MG63 (cell line): ENCODE measurements around the gene KSR2. TPM values are rescaled to one million over a fixed set of nuclear protein-coding genes. Genes with fewer than 3 reads are reported as not detected.
"Not testable (repeated sequence)": the region's sequence is repeated elsewhere in the genome, so short reads cannot be mapped to it uniquely, and the experiment has no call there.

Source experiments
- DNase-seq: peaks from one replicate; pipeline ENCODE4 v3.0.0-alpha.2; 2020
- H3K27me3 ChIP-seq: fragments of 250-450 bp; sonication (Bioruptor Pico); 2 replicates; pipeline ENCODE4 v1.5.1; 2020; ENCODE audit warnings: mild to moderate bottlenecking, moderate library complexity
- H3K36me3 ChIP-seq: fragments of 250-450 bp; sonication (Bioruptor Pico); 2 replicates; pipeline ENCODE4 v1.5.1; 2020; ENCODE audit warnings: mild to moderate bottlenecking, moderate library complexity
- H3K4me3 ChIP-seq: fragments of 250-450 bp; sonication (Bioruptor Pico); 2 replicates; pipeline ENCODE4 v1.5.1; 2020; ENCODE audit warnings: mild to moderate bottlenecking, moderate library complexity
- H3K9me3 ChIP-seq: fragments of 250-450 bp; sonication (Bioruptor Pico); 2 replicates; pipeline ENCODE4 v1.5.1; 2020; ENCODE audit warnings: mild to moderate bottlenecking, moderate library complexity
- total RNA-seq: library from RNA; depleted of rRNA; stranded (reverse); fragments of >200 nt; shearing (Covaris generic); gene quantifications from 2 replicates; pipeline ENCODE4 v1.2.3, GENCODE V29; 2014; ENCODE audit warnings: low replicate concordance

Gene KSR2
- total RNA-seq, 1 experiment from 2014 or later = not detected

DNA sequence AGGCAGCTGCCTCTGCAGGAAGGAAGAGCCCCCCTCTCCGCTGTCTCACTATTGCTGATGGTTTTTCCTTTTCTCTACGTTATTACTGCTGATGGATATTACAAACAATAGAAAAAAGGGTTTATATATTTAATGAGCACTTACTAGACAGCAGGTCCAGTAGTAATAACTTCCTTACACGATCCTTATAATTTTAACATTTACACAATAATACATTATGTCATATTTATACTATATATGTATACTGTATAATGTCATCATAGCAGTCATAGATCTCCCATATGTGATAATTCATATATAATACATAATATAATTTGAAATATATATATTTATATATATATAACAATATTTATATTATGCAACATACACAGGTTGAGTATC, 92.4 kb downstream of the KSR2 start:
- H3K27me3 ChIP-seq = no peaks in the 10 kb centered on the region
- no peaks in the 10 kb centered on the region for H3K9me3 ChIP-seq
- H3K4me3 ChIP-seq = no peak overlapping the region
- no peak for DNase-seq
- no peaks in the 10 kb centered on the region for H3K36me3 ChIP-seq

DNA sequence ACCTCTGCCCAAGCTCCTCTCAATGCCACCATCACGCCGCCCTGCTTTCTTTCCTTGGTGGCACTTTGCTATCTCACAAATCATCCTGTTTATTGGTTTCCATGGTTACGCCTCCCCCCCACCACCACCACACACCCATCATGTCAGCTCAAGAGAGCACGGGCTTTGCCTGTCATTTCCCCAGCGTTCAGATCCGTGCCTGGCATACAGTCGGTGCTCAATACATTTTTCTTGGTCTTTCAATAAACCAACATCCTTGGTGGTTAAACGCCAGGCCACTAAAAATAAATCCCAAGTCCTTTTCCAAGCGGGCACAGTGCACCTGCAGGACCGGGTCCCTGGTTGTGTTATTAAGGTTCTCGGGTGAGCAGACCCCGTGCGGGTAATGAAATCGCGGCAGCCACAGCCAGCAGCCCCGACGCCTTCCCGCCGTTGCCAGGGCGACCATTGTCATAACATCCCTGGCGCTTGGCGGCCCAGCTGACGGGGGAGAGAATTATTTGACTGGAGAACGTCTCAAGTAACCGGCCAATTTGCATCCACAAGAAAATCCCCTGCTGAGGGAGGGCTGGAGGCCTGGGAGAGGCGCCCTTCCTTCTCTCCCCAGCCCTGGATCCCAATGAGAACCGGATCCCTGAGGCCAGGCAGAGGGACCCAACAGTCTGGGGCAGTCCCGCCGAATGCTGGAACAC, 92.9 kb downstream of the KSR2 start:
- Histone ChIP-seq H3K9me3 (no peaks in the 10 kb centered on the region), H3K4me3 (no peak overlapping the region), H3K27me3 (no peaks in the 10 kb centered on the region), H3K36me3 (no peaks in the 10 kb centered on the region)
- DNase-seq = no peak

DNA sequence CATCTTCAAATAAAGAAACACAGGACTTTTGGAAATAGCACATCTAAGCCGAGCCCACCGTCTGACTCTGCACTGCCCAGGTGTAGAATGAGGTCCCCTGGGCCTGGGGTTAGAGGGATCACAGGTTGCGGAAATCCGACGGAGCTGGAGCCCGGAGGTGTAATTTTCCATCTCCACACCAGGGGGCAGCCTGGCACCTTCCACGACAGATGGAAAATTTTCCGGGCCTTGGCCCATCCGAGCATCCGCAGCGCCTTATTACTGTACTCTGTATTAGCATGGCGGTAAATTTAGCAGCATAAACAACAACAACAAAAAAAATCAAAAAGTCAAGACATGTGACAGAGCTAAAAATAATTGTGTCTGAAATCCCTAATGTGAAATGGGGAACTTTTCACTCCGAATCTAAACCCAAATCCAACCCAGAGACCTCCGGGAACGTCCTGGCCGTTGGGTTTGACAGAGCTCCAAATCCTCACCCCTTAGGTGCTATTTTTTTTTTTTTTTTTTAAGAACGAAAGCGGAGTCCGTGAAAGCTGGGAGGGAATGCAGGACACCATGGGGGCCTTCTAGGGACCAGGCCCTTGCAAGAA, 93.9 kb downstream of the KSR2 start:
- no peaks in the 10 kb centered on the region for H3K9me3 ChIP-seq
- DNase-seq = peak; percentile 52

DNA sequence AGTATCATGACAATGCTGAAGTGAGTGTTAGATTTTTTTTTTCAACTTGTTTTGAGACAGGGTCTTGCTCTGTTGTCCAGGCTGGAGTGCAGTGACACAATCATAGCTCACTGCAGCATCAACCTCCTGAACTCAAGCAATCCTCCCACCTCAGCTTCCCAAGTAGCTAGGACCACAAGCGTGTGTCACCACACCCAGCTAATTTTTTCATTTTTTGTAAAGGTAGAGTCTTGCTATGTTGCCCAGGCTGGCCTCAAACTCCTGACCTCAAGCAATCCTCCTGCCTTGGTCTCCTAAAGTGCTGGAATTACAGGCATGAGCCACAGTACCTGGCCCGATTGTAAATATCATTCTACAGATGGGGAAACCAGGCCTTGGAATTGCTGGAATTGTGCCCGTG, 94.6 kb downstream of the KSR2 start:
- DNase-seq, H3K9me3 ChIP-seq, H3K36me3 ChIP-seq, H3K27me3 ChIP-seq, H3K4me3 ChIP-seq: not testable (repeated sequence)

More for the DNA sequence above, 93.9 kb downstream of the KSR2 start:
- Histone ChIP-seq H3K27me3 (no peaks in the 10 kb centered on the region), H3K36me3 (no peaks in the 10 kb centered on the region), H3K4me3 (no peak overlapping the region)

DNA sequence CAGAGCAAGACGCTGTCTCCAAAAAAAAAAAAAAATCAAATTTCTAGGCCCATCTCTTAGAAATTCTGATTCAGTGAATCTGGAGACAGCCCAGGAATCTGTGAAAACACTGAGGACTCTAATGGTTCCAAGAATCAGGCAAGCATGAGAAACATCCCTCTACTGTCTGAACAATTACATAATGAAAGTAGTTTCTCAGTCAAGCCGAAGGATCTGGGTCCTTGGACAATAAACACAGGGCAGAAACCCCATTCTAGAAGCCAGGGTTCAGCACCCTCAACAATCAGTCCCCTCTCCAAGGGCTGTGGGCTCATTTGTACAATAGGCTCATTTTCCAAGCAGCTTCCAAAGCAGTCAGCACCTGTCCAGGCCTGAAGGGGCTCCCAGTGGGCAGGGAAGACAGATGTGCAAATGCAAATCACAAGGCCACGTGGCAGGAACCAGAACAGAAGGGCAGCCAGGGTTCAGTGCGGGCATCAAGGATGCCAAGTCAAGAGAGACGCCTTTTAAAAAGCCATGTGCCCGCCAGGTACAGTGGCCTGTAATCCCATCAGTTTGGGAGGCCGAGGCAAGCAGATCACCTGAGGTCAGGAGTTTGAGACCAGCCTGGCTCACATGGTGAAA, 96.1 kb downstream of the KSR2 start:
- Histone ChIP-seq H3K36me3 (no peaks in the 10 kb centered on the region), H3K9me3 (no peaks in the 10 kb centered on the region), H3K27me3 (no peaks in the 10 kb centered on the region), H3K4me3 (no peak overlapping the region)
- DNase-seq = no peak

DNA sequence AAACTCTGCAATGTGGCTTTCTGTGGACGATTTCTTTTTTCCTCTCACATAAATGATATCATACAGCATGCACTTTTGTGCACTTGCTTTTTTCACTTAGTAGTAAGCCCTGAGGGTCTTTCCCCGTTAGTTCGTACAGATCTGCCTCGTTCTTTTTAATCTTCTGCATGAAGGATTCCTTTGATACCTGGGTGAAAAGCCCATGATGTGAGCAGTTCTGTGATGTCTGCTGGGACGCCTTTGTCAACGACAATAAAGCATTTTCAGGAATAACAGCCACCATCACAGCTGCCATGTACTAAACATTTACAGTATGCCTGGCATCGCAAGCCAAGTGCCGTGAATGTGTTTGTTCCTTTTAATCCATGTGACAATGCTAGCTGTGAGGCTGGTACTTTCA, 99.2 kb downstream of the KSR2 start:
- Histone ChIP-seq H3K9me3 (no peaks in the 10 kb centered on the region), H3K4me3 (no peak overlapping the region), H3K27me3 (no peaks in the 10 kb centered on the region), H3K36me3 (no peaks in the 10 kb centered on the region)
- no peak for DNase-seq

DNA sequence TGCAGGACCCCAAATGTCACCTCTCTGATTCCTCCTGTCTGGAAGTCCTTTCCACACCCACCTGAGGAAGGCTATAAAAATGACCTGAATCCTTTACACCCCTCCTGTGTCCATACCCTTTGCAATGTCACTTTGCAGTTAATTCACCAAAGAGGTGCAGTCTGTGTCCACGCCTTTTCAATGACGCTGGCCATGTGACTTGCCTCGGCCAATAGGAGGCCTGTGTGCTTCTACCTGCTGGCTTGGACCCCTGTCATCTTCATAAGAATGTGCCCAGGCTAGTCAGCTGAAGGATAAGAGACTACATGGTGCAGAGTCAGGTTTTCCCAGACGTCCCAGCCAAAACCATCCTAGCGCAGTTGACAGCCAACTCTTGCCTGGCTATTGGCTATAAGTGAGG, 101.4 kb downstream of the KSR2 start:
- H3K27me3 ChIP-seq = no peaks in the 10 kb centered on the region
- H3K4me3 ChIP-seq = no peak overlapping the region
- H3K36me3 ChIP-seq = no peaks in the 10 kb centered on the region
- no peak for DNase-seq
- H3K9me3 ChIP-seq = no peaks in the 10 kb centered on the region

DNA sequence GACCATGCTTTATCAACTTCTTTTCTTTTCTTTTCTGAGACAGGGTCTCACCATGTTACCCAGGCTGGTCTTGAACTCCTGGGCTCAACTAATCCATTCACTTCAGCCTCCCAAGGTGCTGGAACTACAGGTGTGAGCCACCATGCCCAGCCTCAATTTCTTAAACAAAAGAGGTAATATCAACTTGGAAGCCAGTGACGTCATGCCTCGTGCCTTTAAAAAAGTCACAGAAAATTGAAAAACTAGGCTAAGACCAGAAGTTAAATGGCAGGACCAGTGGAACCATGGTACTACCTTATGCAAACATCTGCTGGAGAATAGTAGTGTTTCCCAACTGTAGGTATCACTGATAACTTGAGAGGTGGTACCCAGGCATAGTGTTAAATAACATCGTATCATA, 103.3 kb downstream of the KSR2 start:
- Histone ChIP-seq H3K4me3 (no peak overlapping the region), H3K36me3 (no peaks in the 10 kb centered on the region), H3K27me3 (no peaks in the 10 kb centered on the region), H3K9me3 (no peaks in the 10 kb centered on the region)
- no peak for DNase-seq

DNA sequence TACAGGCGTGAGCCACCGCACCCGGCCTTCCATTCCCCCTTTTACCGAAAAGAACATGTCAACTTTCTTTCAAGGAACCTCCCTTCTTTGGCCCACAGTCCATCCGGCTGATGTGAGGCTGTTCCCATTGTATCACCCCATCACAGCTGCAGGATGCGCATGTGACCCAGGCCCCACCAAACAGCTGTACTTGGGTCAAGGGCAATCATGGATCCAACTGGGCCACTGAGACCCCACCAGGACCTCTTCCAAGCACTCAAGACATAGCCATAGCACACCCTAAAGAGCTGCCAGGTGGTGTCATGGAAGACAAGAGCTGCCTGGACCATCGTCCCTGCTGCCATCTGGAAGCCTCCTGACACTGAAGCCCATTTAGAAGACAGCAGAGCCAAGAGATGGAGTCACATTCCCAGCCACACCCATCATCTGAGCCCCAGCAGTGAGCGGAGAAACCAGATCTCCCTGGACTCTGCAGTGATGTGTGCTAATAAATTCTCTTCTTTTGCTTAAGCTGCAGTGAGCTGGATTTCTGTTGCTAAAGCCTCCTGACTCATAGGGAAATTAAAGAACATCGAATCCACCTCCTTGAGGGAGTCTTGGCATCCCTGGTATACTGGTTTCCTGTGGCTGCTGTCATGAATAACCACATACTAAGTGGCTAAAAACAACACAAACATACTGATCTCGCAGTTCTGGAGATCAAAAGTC, 105.6 kb downstream of the KSR2 start:
- Histone ChIP-seq H3K9me3 (no peaks in the 10 kb centered on the region), H3K27me3 (no peaks in the 10 kb centered on the region), H3K36me3 (no peaks in the 10 kb centered on the region), H3K4me3 (no peak overlapping the region)
- peak; percentile 72 for DNase-seq

DNA sequence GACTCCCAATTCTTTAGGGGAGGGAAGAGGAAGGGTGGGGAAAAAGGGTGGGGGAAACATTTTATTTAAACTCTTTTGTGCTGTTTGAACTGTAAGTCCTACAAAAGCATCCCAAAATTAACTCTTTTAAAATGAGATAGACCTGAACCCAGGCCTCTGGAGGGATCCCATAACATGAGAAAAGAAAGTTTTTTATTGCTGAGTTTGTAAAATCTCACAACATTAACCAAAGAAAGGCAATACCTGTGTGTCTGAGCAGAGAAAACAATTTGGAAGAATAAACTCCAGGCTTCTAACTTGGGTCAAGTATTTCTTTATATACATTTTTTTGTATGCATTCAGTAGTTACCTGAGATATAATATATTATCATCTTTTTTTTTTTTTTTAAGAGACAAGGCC, 107.1 kb downstream of the KSR2 start:
- H3K9me3 ChIP-seq = no peaks in the 10 kb centered on the region
- no peaks in the 10 kb centered on the region for H3K36me3 ChIP-seq
- no peak overlapping the region for H3K4me3 ChIP-seq
- H3K27me3 ChIP-seq = 0 out of 2 replicates have a peak, but pooled peaks cover 3% of the 10 kb centered on the region
- no peak for DNase-seq

DNA sequence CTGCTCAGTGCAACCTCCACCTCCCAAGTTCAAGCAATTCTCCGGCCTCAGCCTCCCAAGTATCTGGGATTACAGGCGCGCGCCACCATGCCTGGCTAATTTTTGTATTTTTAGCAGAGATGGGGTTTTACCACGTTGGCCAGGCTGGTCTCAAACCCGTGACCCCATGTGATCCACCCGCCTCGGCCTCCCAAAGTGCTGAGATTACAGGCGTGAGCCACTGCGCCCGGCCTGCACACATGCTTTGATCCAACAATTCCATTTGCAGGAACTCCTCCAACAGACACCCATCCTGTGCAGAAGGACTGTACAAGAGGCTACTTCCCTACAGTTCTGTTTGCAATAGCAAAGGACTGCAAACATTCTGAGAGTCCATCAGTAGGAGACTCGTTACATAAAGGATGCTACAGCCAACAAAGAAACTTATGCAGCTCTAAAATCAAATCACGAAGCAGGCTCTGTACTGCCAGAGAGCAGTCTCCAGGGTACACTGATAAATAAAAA, 108.0 kb downstream of the KSR2 start:
- not testable (repeated sequence) for H3K27me3 ChIP-seq, H3K9me3 ChIP-seq, H3K36me3 ChIP-seq, DNase-seq, H3K4me3 ChIP-seq

DNA sequence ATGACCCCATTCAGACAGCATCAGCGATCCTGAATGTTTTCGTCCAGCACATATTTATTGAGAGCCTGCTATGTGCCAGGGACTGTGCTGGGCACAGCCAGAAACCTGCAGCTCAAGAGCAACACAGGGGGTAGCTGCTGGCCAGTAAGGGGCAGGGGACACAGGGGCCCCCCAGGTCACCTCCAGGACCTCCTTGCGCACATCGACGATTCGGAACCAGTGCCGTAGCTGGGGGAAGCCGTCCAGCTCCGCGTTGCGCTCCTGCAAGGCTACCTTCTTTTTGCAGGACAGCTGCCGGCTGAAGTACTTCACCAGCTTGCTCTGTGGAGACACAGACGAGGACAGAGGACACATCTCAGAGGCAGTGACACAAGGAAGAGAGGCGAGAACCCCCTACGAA, 108.7 kb downstream of the KSR2 start:
- Histone ChIP-seq H3K9me3 (no peaks in the 10 kb centered on the region), H3K36me3 (no peaks in the 10 kb centered on the region), H3K4me3 (no peak overlapping the region), H3K27me3 (0 out of 2 replicates have a peak, but pooled peaks cover 3% of the 10 kb centered on the region)
- no peak for DNase-seq

DNA sequence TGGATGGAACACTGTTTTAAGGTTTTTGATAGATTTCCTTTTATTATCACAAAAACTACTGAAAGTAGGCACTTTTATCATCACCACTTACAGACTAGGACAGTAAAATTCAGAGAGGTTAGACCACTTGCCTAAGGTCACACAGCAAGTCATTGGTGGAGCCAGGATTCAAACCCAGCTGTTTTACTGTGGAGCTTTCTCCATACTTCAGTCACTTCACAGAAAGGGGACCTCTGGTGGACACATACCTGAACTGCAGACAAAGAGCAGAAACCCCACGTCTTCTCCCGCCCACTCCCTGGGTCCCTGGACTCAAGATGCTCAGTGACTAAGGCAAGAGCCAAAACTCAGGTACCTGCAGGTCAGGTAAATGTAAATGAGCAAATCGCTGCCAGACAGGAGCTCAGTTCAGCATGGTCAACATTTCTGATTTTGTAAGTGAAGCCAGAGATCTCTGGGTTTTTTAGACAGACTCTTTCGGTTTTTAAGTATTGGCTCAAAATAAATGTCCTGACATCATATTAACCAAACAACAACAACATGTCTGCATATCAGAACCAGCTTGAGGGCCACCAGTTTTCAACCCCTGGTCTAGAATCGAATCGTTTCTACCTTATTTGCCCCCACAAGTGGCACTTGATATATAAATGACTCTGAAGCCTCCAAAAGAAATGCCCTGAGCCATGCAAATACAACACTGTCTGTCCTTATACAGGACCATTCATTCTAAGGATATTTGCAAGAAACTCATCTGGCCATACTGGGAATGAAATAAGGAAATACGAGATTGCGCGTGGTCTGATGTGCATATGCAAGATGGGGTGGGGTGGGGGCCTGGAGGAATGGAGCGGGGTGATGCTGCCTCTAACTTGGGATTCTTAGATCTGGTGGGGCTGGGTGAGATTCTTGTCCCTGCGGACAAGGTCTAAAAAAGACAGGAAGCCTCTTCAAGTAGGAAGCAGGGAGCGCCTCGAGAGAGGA, 110.9 kb downstream of the KSR2 start:
- H3K36me3 ChIP-seq = no peaks in the 10 kb centered on the region
- DNase-seq = peak; percentile 35
- H3K4me3 ChIP-seq = no peak overlapping the region
- no peaks in the 10 kb centered on the region for H3K9me3 ChIP-seq
- 0 out of 2 replicates have a peak, but pooled peaks cover 3% of the 10 kb centered on the region for H3K27me3 ChIP-seq

DNA sequence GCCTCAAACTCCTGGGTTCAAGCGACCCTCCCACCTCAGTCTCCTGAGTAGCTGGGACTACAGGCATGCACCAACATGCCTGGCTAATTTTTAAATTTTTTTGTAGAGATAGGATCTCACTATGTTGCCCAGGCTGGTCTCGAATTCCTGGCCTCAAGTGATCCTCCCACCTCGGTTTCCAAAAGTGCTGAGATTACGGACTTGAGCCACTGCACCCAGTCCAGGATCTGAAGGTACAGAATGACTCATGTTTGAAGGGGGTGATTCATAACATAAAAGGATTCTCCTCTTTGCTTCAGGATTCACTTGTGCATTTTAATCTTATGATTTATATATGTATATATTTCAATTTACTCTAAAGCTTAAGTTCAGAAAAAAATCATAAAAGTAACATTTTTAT, 111.7 kb downstream of the KSR2 start:
- H3K4me3 ChIP-seq, H3K27me3 ChIP-seq, H3K36me3 ChIP-seq, H3K9me3 ChIP-seq, DNase-seq: not testable (repeated sequence)

DNA sequence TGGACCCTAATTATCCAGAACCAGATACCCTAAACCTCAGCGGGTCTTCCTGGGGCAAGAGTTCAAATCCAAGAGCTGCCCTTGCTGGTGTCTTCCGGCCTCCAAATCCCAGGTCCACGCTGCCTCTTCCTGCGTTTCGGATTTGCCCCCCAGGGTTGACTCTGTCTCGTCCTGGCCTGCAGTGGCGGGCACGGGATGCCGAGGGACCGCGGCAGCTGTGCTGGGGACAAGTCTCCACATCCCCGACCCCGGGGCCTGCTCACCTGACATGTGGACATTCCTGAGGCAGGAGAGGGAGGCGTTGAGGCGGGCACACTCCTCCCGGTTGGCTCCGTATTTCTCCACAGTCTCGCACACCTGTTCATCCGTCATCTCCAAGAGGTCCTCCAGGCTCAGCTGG, 113.6 kb downstream of the KSR2 start:
- Histone ChIP-seq H3K4me3 (no peak overlapping the region), H3K9me3 (no peaks in the 10 kb centered on the region), H3K27me3 (0 out of 2 replicates have a peak, but pooled peaks cover 3% of the 10 kb centered on the region), H3K36me3 (no peaks in the 10 kb centered on the region)
- no peak for DNase-seq

DNA sequence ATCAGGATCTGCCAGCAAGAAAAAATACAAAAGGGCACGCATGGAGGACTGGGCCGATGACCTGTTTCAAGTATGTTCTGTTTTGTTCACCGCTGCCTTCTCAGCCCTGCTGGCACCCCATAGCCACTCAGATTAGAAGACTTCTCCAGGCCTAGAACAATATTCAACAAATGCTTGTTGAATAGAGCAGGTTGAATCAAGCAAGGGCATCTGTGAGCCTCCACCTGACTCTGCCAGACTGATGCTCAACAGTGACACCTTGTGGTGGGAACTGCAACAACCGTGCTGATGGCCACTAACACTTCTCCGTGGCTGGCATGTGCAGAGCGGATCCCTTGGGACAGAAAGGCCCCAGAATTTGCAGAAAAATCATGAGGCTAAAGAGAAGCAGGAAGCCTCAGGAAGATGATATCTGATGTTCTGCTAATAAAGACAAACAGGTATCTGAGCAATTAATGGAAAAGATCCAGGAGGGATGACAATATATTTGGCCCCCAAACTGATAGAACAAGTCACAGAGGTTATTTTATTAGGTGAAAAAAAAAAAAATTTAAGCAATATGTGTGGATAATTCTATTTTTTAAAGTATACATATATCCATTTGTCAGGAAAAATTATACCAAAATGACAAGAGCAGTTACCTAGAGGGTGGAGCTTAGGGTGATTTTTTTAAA, 114.3 kb downstream of the KSR2 start:
- Histone ChIP-seq H3K36me3 (no peaks in the 10 kb centered on the region), H3K27me3 (0 out of 2 replicates have a peak, but pooled peaks cover 5% of the 10 kb centered on the region), H3K4me3 (no peak overlapping the region), H3K9me3 (no peaks in the 10 kb centered on the region)
- peak; percentile 23 for DNase-seq
